Calu3 (cell line): ENCODE data around the gene PCSK4. TPM values are rescaled to one million over a fixed set of nuclear protein-coding genes. Genes with fewer than 3 reads are reported as not detected.

Source experiments
- BruUV-seq: library from RNA; stranded (reverse); fragments of 400-500 nt; replicated peaks from 2 replicates; lab custom pipeline; 2021; lab: Mats Ljungman, UMichigan
- CTCF ChIA-PET: fragments of 300-600 bp; sonication (Branson Sonifier 250); formaldehyde crosslinking; loops from one replicate; lab custom pipeline; 2022; ENCODE audit warnings: antibody characterized with exemption; lab: Charles Lee
- DNase-seq: peaks from one replicate; pipeline ENCODE4 v3.0.0; 2022
- H3K27ac Mint-ChIP-seq: one replicate; pipeline ENCODE4 v1.8.0; 2022; ENCODE audit warnings: mixed read lengths; ENCODE audit not compliant: unreplicated experiment
- H3K27me3 Mint-ChIP-seq: one replicate; pipeline ENCODE4 v1.8.0; 2022; ENCODE audit warnings: mixed read lengths; ENCODE audit not compliant: unreplicated experiment
- H3K36me3 Mint-ChIP-seq: one replicate; pipeline ENCODE4 v1.8.0; 2022; ENCODE audit warnings: mild to moderate bottlenecking, moderate library complexity, mixed read lengths; ENCODE audit not compliant: insufficient read depth, unreplicated experiment
- H3K4me1 Mint-ChIP-seq: one replicate; pipeline ENCODE4 v1.8.0; 2022; ENCODE audit warnings: mild to moderate bottlenecking, low read depth, mixed read lengths; ENCODE audit not compliant: unreplicated experiment
- H3K4me3 Mint-ChIP-seq: one replicate; pipeline ENCODE4 v1.8.0; 2022; ENCODE audit warnings: mild to moderate bottlenecking, low read depth, moderate library complexity, mixed read lengths; ENCODE audit not compliant: unreplicated experiment
- H3K9me3 Mint-ChIP-seq: one replicate; pipeline ENCODE4 v1.8.0; 2022; ENCODE audit warnings: low read depth, mixed read lengths; ENCODE audit not compliant: unreplicated experiment
- intact Hi-C: fragments of 100-400 bp; cut with micrococcal nuclease; formaldehyde crosslinking; loops from one replicate; pipeline ENCODE4 v1.10.0; 2022; ENCODE audit not compliant: unreplicated experiment
- total RNA-seq: library from RNA; stranded (reverse); gene quantifications from 2 replicates; pipeline ENCODE4 v1.2.3, GENCODE V29; 2022
- TF ChIP-seq, protein P1 (sequence below): fragments of 200-600 bp; IDR thresholded peaks from one replicate; pipeline ENCODE4 v1.8.0; 2022; ENCODE audit warnings: antibody characterized with exemption; ENCODE audit not compliant: unreplicated experiment

The PCSK4 gene
- total RNA-seq, 1 experiment from 2014 or later = 5.5 TPM

DNA sequence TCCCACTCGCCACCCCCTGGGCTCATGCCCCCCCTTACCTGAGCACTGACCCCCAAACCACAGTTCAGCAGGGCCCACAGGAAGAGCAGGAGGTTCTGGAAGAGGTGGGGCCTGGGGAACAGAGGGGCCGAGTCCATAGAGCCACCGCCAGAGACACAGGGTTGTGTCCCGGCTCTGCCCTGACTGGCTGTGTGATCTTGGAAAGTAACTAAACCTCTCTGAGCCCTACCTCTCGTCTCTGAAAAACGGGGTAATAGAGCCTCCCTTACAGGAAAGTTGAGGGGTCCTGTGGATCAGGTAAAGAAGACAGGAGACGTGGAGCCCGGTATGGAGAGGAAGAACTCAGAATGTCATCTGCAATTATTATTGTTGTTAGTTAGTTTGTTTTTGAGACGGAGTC is 20.7 kb upstream of the PCSK4 start:
- H3K4me1 Mint-ChIP-seq = no peaks in the 10 kb centered on the region
- no peak overlapping the region for H3K4me3 Mint-ChIP-seq
- no peaks in the 10 kb centered on the region for H3K9me3 Mint-ChIP-seq
- CTCF ChIA-PET = no interaction called here
- peaks cover 14% of the 10 kb centered on the region for H3K36me3 Mint-ChIP-seq
- intact Hi-C loops = no loop called here
- no peak overlapping the region for H3K27ac Mint-ChIP-seq
- no TSS peak for BruUV-seq
- no peak for DNase-seq
- peaks cover 7% of the 10 kb centered on the region for H3K27me3 Mint-ChIP-seq
- TF ChIP-seq, protein P1, sequence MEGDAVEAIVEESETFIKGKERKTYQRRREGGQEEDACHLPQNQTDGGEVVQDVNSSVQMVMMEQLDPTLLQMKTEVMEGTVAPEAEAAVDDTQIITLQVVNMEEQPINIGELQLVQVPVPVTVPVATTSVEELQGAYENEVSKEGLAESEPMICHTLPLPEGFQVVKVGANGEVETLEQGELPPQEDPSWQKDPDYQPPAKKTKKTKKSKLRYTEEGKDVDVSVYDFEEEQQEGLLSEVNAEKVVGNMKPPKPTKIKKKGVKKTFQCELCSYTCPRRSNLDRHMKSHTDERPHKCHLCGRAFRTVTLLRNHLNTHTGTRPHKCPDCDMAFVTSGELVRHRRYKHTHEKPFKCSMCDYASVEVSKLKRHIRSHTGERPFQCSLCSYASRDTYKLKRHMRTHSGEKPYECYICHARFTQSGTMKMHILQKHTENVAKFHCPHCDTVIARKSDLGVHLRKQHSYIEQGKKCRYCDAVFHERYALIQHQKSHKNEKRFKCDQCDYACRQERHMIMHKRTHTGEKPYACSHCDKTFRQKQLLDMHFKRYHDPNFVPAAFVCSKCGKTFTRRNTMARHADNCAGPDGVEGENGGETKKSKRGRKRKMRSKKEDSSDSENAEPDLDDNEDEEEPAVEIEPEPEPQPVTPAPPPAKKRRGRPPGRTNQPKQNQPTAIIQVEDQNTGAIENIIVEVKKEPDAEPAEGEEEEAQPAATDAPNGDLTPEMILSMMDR = no peak

DNA sequence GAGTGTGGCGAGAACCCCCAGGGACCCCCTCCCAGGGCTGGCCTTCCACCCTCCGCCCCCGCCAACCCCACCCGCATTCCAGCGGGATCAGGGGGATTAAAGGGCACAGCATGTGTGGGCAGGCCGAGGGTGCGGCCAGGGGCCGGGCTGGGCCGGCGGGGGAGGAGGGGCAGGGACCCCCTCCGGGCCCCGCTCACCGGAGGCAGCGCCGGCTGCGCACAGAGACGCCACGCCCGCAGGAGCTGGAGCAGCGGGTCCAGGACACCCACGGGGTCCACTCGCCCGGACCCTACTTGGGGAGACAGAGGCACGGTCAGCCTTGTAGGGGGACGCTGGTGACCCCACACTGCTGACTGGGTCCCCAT is 20.3 kb upstream of the PCSK4 start:
- intact Hi-C loops = no loop called here
- Mint-ChIP-seq H3K9me3 (no peaks in the 10 kb centered on the region), H3K36me3 (peaks cover 14% of the 10 kb centered on the region), H3K27ac (no peak overlapping the region), H3K4me1 (no peaks in the 10 kb centered on the region), H3K27me3 (peaks cover 7% of the 10 kb centered on the region), H3K4me3 (no peak overlapping the region)
- no TSS peak for BruUV-seq
- CTCF ChIA-PET = no interaction called here
- no peak for DNase-seq
- TF ChIP-seq, protein P1 = no peak

DNA sequence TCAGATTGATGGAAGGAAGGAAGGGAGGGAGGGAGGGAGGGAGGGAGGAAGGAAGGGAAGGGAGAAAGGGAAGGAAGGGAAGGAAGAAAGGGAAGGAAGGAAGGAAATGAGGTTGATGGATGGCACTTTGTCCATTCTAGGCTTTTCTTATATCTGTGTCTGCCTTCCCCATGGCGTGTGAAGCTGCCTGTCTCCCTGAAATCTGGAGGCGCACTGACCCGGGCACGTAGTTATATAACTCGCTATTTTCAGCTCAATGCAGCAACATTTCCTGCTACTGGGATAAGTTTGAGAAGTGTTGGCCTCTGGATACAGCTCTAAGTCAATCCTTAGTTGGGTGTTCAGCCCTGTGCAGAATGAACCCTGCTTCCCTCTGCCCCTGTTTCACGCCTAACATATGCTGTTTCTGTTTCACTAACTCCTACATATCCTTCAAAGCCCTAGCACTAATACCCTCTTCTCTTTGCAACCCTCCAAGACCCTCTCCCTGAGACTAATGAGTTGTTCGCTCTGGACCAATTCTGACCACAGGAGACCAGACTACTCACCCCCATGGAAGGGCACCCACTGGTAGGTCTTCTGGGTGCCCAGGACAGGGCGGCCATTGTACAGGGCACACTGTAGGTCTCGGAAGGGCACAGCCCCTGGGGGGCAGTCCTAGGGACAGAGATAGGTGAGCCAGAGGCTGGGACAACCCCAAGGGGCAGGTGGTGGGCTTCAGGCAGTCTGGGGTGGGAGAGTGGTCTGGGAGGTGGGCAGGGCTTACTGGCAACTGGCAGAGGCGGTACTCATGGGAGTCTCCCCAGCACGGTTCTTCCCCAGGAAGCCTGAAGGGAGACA is 19.7 kb upstream of the PCSK4 start:
- TF ChIP-seq, protein P1 = no peak
- CTCF ChIA-PET = interaction anchor here (0.6 kb wide), 1 partner anchor 22 kb away, joined by 3 read pairs; no protein-coding TSS in a partner anchor
- Mint-ChIP-seq H3K4me1 (no peaks in the 10 kb centered on the region), H3K4me3 (no peak overlapping the region), H3K9me3 (no peaks in the 10 kb centered on the region), H3K36me3 (peaks cover 17% of the 10 kb centered on the region), H3K27me3 (peaks cover 7% of the 10 kb centered on the region), H3K27ac (no peak overlapping the region)
- intact Hi-C loops = no loop called here
- BruUV-seq = no TSS peak
- no peak for DNase-seq

DNA sequence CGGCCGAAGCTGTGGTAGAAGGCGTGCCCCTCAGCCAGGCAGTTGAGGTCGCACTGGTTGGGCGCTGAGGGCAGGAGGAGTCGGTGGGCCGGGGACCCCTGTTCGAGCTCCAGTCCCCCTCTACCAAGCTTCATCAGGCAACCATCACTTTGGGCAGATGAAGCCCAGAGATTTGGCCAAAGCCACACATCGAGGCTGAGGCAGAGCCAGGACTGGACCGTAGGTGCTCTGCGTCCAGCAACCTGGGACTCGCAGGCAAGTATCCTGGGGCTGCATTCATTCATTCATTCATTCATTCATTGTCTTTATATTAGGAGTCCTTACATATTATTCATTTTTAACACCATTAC is 18.3 kb upstream of the PCSK4 start:
- intact Hi-C loops = no loop called here
- no peak overlapping the region for H3K4me3 Mint-ChIP-seq
- no peak for DNase-seq
- CTCF ChIA-PET = no interaction called here
- H3K27me3 Mint-ChIP-seq = peaks cover 7% of the 10 kb centered on the region
- no peaks in the 10 kb centered on the region for H3K9me3 Mint-ChIP-seq
- TF ChIP-seq, protein P1 = no peak
- no TSS peak for BruUV-seq
- no peaks in the 10 kb centered on the region for H3K4me1 Mint-ChIP-seq
- H3K27ac Mint-ChIP-seq = no peak overlapping the region
- H3K36me3 Mint-ChIP-seq = peaks cover 17% of the 10 kb centered on the region
